GM19372 (cell line): ENCODE results near the gene ETV3L.

Experiments used
- ATAC-seq: cut with Tn5 transposase; IDR thresholded peaks from one replicate; pipeline ENCODE4 v1.9.1; 2021; ENCODE audit warnings: mild to moderate bottlenecking, low read depth, moderate library complexity; ENCODE audit not compliant: unreplicated experiment

ETV3L gene

GRCh38 chr1:157132616-157133167 is 33.1 kb upstream of the ETV3L start:
- no peak for ATAC-seq

- no peak for ATAC-seq
These were observed 32.5 kb upstream of the ETV3L start for GRCh38 chr1:157132111-157132510.

GRCh38 chr1:157131281-157131680 is 31.7 kb upstream of the ETV3L start:
- no peak for ATAC-seq

GRCh38 chr1:157124855-157125254 is 25.2 kb upstream of the ETV3L start:
- ATAC-seq, result no peak

- ATAC-seq, result no peak
These were observed 19.8 kb upstream of the ETV3L start for GRCh38 chr1:157119448-157119847.

GRCh38 chr1:157119008-157119407 is 19.4 kb upstream of the ETV3L start:
- no peak for ATAC-seq

GRCh38 chr1:157117527-157118057 is 18.0 kb upstream of the ETV3L start:
- ATAC-seq, result no peak

- no peak for ATAC-seq
These were observed 17.1 kb upstream of the ETV3L start for GRCh38 chr1:157116737-157117103.

GRCh38 chr1:157115851-157116736 is 16.5 kb upstream of the ETV3L start:
- no peak for ATAC-seq

GRCh38 chr1:157115429-157115838 is 15.8 kb upstream of the ETV3L start:
- ATAC-seq, result no peak

GRCh38 chr1:157114183-157115121 is 14.8 kb upstream of the ETV3L start:
- ATAC-seq, result no peak

GRCh38 chr1:157113631-157114030 is 14.0 kb upstream of the ETV3L start:
- no peak for ATAC-seq

- ATAC-seq, result no peak
These were observed 13.5 kb upstream of the ETV3L start for GRCh38 chr1:157113106-157113505.

- ATAC-seq, result no peak
These were observed 12.7 kb upstream of the ETV3L start for GRCh38 chr1:157112186-157112867.

GRCh38 chr1:157111396-157112165 is 12.0 kb upstream of the ETV3L start:
- no peak for ATAC-seq

- ATAC-seq, result no peak
These were observed 11.1 kb upstream of the ETV3L start for GRCh38 chr1:157110686-157111085.

- no peak for ATAC-seq
These were observed 10.4 kb upstream of the ETV3L start for GRCh38 chr1:157110003-157110402.

- no peak for ATAC-seq
These were observed 8.8 kb upstream of the ETV3L start for GRCh38 chr1:157108448-157108847.

- ATAC-seq, result no peak
These were observed 8.1 kb upstream of the ETV3L start for GRCh38 chr1:157107702-157108101.

GRCh38 chr1:157106813-157107189 is 7.2 kb upstream of the ETV3L start:
- ATAC-seq, result no peak
